Epithelial cell of proximal tubule (primary cell): ENCODE data around the gene DSTN. TPM values are rescaled to one million over a fixed set of nuclear protein-coding genes. Genes with fewer than 3 reads are reported as not detected.

Source experiments
- DNase-seq: peaks from one replicate; pipeline ENCODE4 v3.0.0-alpha.2; 2011; ENCODE audit warnings: low read depth
- H3K4me3 ChIP-seq: 2 replicates; pipeline ENCODE4 v1.5.1; 2011; ENCODE audit warnings: low read depth, mild to moderate bottlenecking, low read length
- CTCF ChIP-seq: conservative IDR thresholded peaks from 2 replicates; pipeline ENCODE4 v1.5.1; 2012; ENCODE audit warnings: low read depth, mild to moderate bottlenecking, low read length
- total RNA-seq: library from RNA; depleted of rRNA; stranded (reverse); fragments of >200 nt; gene quantifications from 2 replicates; pipeline ENCODE4 v1.2.3, GENCODE V29; 2015

Gene DSTN
- total RNA-seq, 1 donor from 2014 or later: 317 TPM

- DNase-seq: no peak
- no peak overlapping the region for H3K4me3 ChIP-seq
- no peak for TF ChIP-seq CTCF
Observed at GRCh38 chr20:17543531-17544131, 26.2 kb upstream of the DSTN start.

- no peak for DNase-seq
- no peak for TF ChIP-seq CTCF
- H3K4me3 ChIP-seq: no peak overlapping the region
Observed at GRCh38 chr20:17545127-17545526, 24.7 kb upstream of the DSTN start.

- TF ChIP-seq CTCF: no peak
- no peak for DNase-seq
- H3K4me3 ChIP-seq: no peak overlapping the region
Observed at GRCh38 chr20:17549131-17549530, 20.7 kb upstream of the DSTN start.

GRCh38 chr20:17555106-17555505, 14.8 kb upstream of the DSTN start:
- H3K4me3 ChIP-seq: no peak overlapping the region
- DNase-seq: no peak
- no peak for TF ChIP-seq CTCF

GRCh38 chr20:17556837-17557674, 12.8 kb upstream of the DSTN start:
- DNase-seq: no peak
- no peak for TF ChIP-seq CTCF

GRCh38 chr20:17557675-17558006, 12.2 kb upstream of the DSTN start:
- no peak for TF ChIP-seq CTCF
- H3K4me3 ChIP-seq: no peak overlapping the region
- no peak for DNase-seq

More at GRCh38 chr20:17556837-17557674, 12.8 kb upstream of the DSTN start:
- no peak overlapping the region for H3K4me3 ChIP-seq
